ENCODE results near the gene ZNF283. TPM values are rescaled to one million over a fixed set of nuclear protein-coding genes. Genes with fewer than 3 reads are reported as not detected.

ZNF283 gene
- total RNA-seq, 1 donor from 2014 or later = 18.2 TPM

- H3K4me3 Mint-ChIP-seq = peak overlapping the region; percentile 42
- H3K27me3 Mint-ChIP-seq = peaks cover 11% of the 10 kb centered on the region
- H3K4me1 Mint-ChIP-seq (ENCODE audit: unreplicated experiment) = peaks cover 15% of the 10 kb centered on the region
- no peaks in the 10 kb centered on the region for H3K36me3 Mint-ChIP-seq
- peak; percentile 96 for TF ChIP-seq CTCF (conservative IDR thresholded peaks at IDR 0.05)
- no peak for DNase-seq (ENCODE audit: extremely low spot score, unreplicated experiment)
- H3K27ac Mint-ChIP-seq = peak overlapping the region; percentile 68
- no peaks in the 10 kb centered on the region for H3K9me3 Mint-ChIP-seq
Measured at GRCh38 chr19:43784981-43785808, 41.9 kb upstream of the ZNF283 start.

GRCh38 chr19:43786665-43787064 lies 40.5 kb upstream of the ZNF283 start:
- Mint-ChIP-seq H3K27ac (no peak overlapping the region), H3K9me3 (no peaks in the 10 kb centered on the region), H3K27me3 (peaks cover 16% of the 10 kb centered on the region), H3K4me3 (no peak overlapping the region), H3K36me3 (no peaks in the 10 kb centered on the region), H3K4me1 (ENCODE audit: unreplicated experiment) (peaks cover 11% of the 10 kb centered on the region)
- no peak for TF ChIP-seq CTCF (conservative IDR thresholded peaks at IDR 0.05)
- DNase-seq (ENCODE audit: extremely low spot score, unreplicated experiment) = no peak

DNA sequence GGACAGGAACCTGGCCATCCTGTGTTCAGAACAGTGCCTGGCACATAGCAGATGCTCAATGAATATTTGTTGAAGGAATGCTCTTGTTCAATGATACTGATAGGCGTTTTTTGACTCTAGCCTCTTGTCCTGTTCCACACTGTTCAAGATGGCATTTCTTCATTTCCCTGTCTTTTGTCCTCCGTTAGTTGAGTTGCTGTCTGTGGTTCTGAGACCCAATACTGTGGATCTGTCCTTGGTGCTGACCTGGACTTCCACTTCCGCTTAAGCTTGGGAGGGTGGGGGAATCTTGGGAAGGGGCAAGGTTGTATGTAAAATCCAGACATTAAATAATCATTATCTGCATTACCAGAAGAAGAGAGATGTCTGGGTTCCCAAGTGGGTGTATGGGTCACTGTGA lies 38.1 kb upstream of the ZNF283 start:
- H3K27ac Mint-ChIP-seq = no peak overlapping the region
- no peaks in the 10 kb centered on the region for H3K36me3 Mint-ChIP-seq
- H3K27me3 Mint-ChIP-seq = peaks cover 20% of the 10 kb centered on the region
- H3K9me3 Mint-ChIP-seq = no peaks in the 10 kb centered on the region
- peaks cover 8% of the 10 kb centered on the region for H3K4me1 Mint-ChIP-seq (ENCODE audit: unreplicated experiment)
- H3K4me3 Mint-ChIP-seq = no peak overlapping the region
- no peak for DNase-seq (ENCODE audit: extremely low spot score, unreplicated experiment)
- TF ChIP-seq CTCF (conservative IDR thresholded peaks at IDR 0.05) = no peak

DNA sequence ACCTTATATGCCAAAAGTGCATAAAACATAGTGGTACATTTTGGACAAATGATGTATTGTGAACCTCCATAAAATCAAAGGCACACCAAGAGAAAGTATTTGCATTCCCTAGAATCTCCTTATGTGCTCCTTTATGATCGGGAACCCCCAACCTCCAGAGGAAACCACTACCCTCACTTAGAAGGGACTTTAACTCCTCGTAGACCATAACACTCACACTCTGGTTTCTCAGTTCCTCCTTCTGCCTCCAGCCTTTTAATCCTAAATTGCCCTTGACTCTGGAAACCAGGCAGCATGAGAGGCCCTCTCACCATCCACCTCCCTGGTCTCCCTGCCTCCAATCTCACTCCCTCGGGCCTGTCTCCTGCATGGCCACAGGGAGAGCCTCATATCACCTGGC lies 36.5 kb upstream of the ZNF283 start:
- no peaks in the 10 kb centered on the region for H3K4me1 Mint-ChIP-seq (ENCODE audit: unreplicated experiment)
- DNase-seq (ENCODE audit: extremely low spot score, unreplicated experiment) = no peak
- H3K27me3 Mint-ChIP-seq = peaks cover 28% of the 10 kb centered on the region
- no peaks in the 10 kb centered on the region for H3K36me3 Mint-ChIP-seq
- no peaks in the 10 kb centered on the region for H3K9me3 Mint-ChIP-seq
- no peak overlapping the region for H3K27ac Mint-ChIP-seq
- no peak overlapping the region for H3K4me3 Mint-ChIP-seq
- TF ChIP-seq CTCF (conservative IDR thresholded peaks at IDR 0.05) = no peak

DNA sequence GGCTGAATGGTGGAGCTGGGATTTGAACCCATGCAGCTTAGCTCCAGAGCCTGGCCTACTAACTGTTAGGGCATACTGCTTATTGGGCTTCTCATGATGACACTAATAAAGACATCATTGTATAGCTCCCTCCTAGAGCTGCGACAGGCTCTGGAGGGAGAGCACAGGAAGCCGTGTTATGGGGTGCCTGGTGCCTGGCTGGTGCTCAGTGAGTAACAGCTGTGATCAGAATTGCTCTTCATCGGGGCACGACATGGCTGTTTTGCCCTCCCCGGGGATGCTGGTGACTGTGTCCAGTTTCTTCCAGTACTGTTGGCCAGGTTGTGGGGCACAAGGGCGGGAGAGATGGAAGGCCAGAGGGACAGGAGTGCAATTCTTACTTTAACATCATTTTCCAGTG lies 30.0 kb upstream of the ZNF283 start:
- no peaks in the 10 kb centered on the region for H3K9me3 Mint-ChIP-seq
- H3K4me3 Mint-ChIP-seq = peak overlapping the region; percentile 74

More for the DNA sequence above, 30.0 kb upstream of the ZNF283 start:
- Mint-ChIP-seq H3K27me3 (peaks cover 66% of the 10 kb centered on the region), H3K27ac (no peak overlapping the region), H3K4me1 (ENCODE audit: unreplicated experiment) (peaks cover 5% of the 10 kb centered on the region), H3K36me3 (no peaks in the 10 kb centered on the region)
- TF ChIP-seq CTCF (conservative IDR thresholded peaks at IDR 0.05) = no peak
- no peak for DNase-seq (ENCODE audit: extremely low spot score, unreplicated experiment)
